Measurements from ENCODE around the gene CCDC57. TPM values are rescaled to one million over a fixed set of nuclear protein-coding genes. Genes with fewer than 3 reads are reported as not detected.

The CCDC57 gene
- total RNA-seq, 2 experiments from 2014 or later: 129 to 135 TPM

DNA sequence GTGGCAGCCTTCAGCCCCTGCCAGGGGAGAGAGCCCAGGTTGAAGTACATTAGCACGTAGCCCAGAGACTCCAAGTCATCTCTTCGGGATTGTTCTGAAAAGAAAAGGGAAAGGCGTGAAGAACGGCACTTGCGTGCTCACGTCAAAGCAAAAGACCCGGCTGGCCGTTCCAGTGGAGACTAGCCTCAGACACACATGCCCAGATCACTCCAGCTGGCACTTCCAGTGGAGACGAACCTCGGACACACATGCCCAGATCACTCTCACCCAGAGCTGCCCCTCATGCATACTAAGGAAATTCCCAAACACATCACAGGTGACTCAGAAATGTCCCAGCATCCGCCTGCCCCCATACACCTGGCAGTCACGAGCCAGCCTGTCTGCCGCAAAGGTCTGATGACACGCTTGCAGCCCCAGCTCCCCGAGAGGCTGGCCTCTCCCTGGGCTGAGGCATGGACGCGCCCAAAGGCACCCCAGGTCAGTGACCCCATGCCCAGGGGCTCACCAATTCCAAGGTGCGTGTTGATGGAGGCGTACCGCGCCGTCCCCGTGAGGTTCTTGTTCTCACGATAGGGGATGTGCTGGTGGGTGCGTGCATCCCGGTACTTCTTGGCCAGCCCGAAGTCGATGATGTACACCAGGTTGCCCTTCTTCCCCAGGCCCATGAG is 40.0 kb upstream of the CCDC57 start:
- no peaks in the 10 kb centered on the region for H3K27me3 ChIP-seq (ENCODE audit: control insufficient read depth in 1 of 2, insufficient read depth in 2 of 2, low read length in 2 of 2)
- no peaks in the 10 kb centered on the region for H3K27me3 Mint-ChIP-seq
- ATAC-seq (ENCODE audit: poor library complexity) (no peak), DNase-seq (no peak)
- no peak overlapping the region for H3K27ac ChIP-seq (ENCODE audit: low read depth in 1 of 2, low read length in 2 of 2)
- peaks cover 84% of the 10 kb centered on the region for H3K36me3 ChIP-seq (ENCODE audit: insufficient read depth, low read length)
- peaks cover 0 to 19% of the 10 kb centered on the region in 2 experiments for H3K9me3 ChIP-seq (ENCODE audit: control insufficient read depth in 1 of 2, insufficient read depth in 1 of 2, low read length in 2 of 2)
- intact Hi-C loops (cut with DNase I, micrococcal nuclease): no loop called here
- peaks cover 17% of the 10 kb centered on the region for H3K4me1 ChIP-seq (ENCODE audit: insufficient read depth, low read length)
- H3K36me3 Mint-ChIP-seq (ENCODE audit: low read depth): peaks cover 72% of the 10 kb centered on the region
- ChIA-PET CTCF (no interaction called here), POLR2A (interaction anchor here (0.5 kb wide), 1 partner anchor 114 kb away, joined by 5 read pairs; no protein-coding TSS in a partner anchor)
- peaks cover 20% of the 10 kb centered on the region for H3K4me1 Mint-ChIP-seq (ENCODE audit: low read depth)
- TF ChIP-seq CTCF (IDR thresholded peaks at IDR 0.05): no peak
- H3K9me3 Mint-ChIP-seq: no peaks in the 10 kb centered on the region
- H3K27ac Mint-ChIP-seq: peak overlapping the region; percentile 36
- peak overlapping the region; percentile 38 for H3K4me3 Mint-ChIP-seq
- no peak overlapping the region for H3K4me3 ChIP-seq (ENCODE audit: low read length)

- H3K9me3 Mint-ChIP-seq: no peaks in the 10 kb centered on the region
- H3K36me3 Mint-ChIP-seq (ENCODE audit: low read depth): peaks cover 72% of the 10 kb centered on the region
- Histone ChIP-seq H3K4me3 (ENCODE audit: low read length) (no peak overlapping the region), H3K36me3 (ENCODE audit: insufficient read depth, low read length) (peaks cover 87% of the 10 kb centered on the region), H3K27me3 (ENCODE audit: control insufficient read depth in 1 of 2, insufficient read depth in 2 of 2, low read length in 2 of 2) (no peaks in the 10 kb centered on the region), H3K9me3 (ENCODE audit: control insufficient read depth in 1 of 2, insufficient read depth in 1 of 2, low read length in 2 of 2) (peaks cover 0 to 19% of the 10 kb centered on the region in 2 experiments), H3K4me1 (ENCODE audit: insufficient read depth, low read length) (peaks cover 26% of the 10 kb centered on the region), H3K27ac (ENCODE audit: low read depth in 1 of 2, low read length in 2 of 2) (no peak overlapping the region)
- ChIA-PET CTCF (no interaction called here), POLR2A (no interaction called here)
- intact Hi-C loops (cut with DNase I, micrococcal nuclease): no loop called here
- no peak for TF ChIP-seq CTCF (IDR thresholded peaks at IDR 0.05)
- H3K27me3 Mint-ChIP-seq: no peaks in the 10 kb centered on the region
- H3K27ac Mint-ChIP-seq: peak overlapping the region; percentile 62
- DNase-seq: peak in 1 of 14 experiments; percentile 6
- no peak for ATAC-seq (ENCODE audit: poor library complexity)
- H3K4me1 Mint-ChIP-seq (ENCODE audit: low read depth): peaks cover 11% of the 10 kb centered on the region
- no peak overlapping the region for H3K4me3 Mint-ChIP-seq
These were observed 38.3 kb upstream of the CCDC57 start for GRCh38 chr17:82250868-82251500.

GRCh38 chr17:82249896-82250581 is 37.4 kb upstream of the CCDC57 start:
- Histone ChIP-seq H3K9me3 (ENCODE audit: control insufficient read depth in 1 of 2, insufficient read depth in 1 of 2, low read length in 2 of 2) (peaks cover 0 to 18% of the 10 kb centered on the region in 2 experiments), H3K27ac (ENCODE audit: low read depth in 1 of 2, low read length in 2 of 2) (no peak overlapping the region), H3K4me1 (ENCODE audit: insufficient read depth, low read length) (peaks cover 26% of the 10 kb centered on the region), H3K4me3 (ENCODE audit: low read length) (no peak overlapping the region), H3K27me3 (ENCODE audit: control insufficient read depth in 1 of 2, insufficient read depth in 2 of 2, low read length in 2 of 2) (no peaks in the 10 kb centered on the region), H3K36me3 (ENCODE audit: insufficient read depth, low read length) (peaks cover 87% of the 10 kb centered on the region)
- peaks cover 6% of the 10 kb centered on the region for H3K4me1 Mint-ChIP-seq (ENCODE audit: low read depth)
- ATAC-seq (ENCODE audit: poor library complexity) (no peak), DNase-seq (no peak)
- no peak overlapping the region for H3K27ac Mint-ChIP-seq
- no peak for TF ChIP-seq CTCF (IDR thresholded peaks at IDR 0.05)
- peaks cover 73% of the 10 kb centered on the region for H3K36me3 Mint-ChIP-seq (ENCODE audit: low read depth)
- H3K4me3 Mint-ChIP-seq: no peak overlapping the region
- intact Hi-C loops (cut with DNase I, micrococcal nuclease): no loop called here
- no peaks in the 10 kb centered on the region for H3K27me3 Mint-ChIP-seq
- no peaks in the 10 kb centered on the region for H3K9me3 Mint-ChIP-seq
- ChIA-PET CTCF (no interaction called here), POLR2A (no interaction called here)

Data from CD4-positive, alpha-beta T cell (primary cell).